Spinal cord (tissue), 10 donors: ENCODE data around the gene EPHA5. TPM values are rescaled to one million over a fixed set of nuclear protein-coding genes. Genes with fewer than 3 reads are reported as not detected.

Source experiments
- DNase-seq, 6 donors: peaks; one replicate each; pipeline versions ENCODE4 v3.0.0 to v3.0.0-alpha.2; 2013 to 2015; ENCODE audit warnings: low spot score in 6 of 6, low read depth in 4 of 6
- H3K27ac ChIP-seq: one replicate; pipeline ENCODE4 v1.5.1; 2013; ENCODE audit warnings: low read depth, low read length, control low read depth
- H3K27me3 ChIP-seq: one replicate; pipeline ENCODE4 v1.6.1; 2013; ENCODE audit warnings: low read length; ENCODE audit not compliant: control insufficient read depth, insufficient read depth
- H3K36me3 ChIP-seq: one replicate; pipeline ENCODE4 v1.6.1; 2013; ENCODE audit warnings: low read length; ENCODE audit not compliant: control insufficient read depth, insufficient read depth
- H3K4me1 ChIP-seq: one replicate; pipeline ENCODE4 v1.6.1; 2013; ENCODE audit warnings: low read length; ENCODE audit not compliant: control insufficient read depth, insufficient read depth
- H3K4me3 ChIP-seq: one replicate; pipeline ENCODE4 v1.5.1; 2013; ENCODE audit warnings: low read depth, low read length, control low read depth
- H3K9me3 ChIP-seq: one replicate; pipeline ENCODE4 v1.6.1; 2013; ENCODE audit warnings: low read length; ENCODE audit not compliant: control insufficient read depth, insufficient read depth
- WGBS: methylation state at CpG from one replicate; pipeline ENCODE4 v1.1.5; 2013; ENCODE audit warnings: missing lambda C conversion rate; ENCODE audit not compliant: insufficient coverage; 5-methylcytosine and 5-hydroxymethylcytosine counted together
- polyA plus RNA-seq, 2 donors: library from polyadenylated mRNA; unstranded; fragments of 120-200 nt; gene quantifications; one replicate each; pipeline ENCODE4 v1.2.1, GENCODE V29; 2013; ENCODE audit not compliant: insufficient read length in 2 of 2
- total RNA-seq, 2 donors: library from RNA; depleted of rRNA in 1 of 2; stranded (reverse); fragments of 120-200 nt in 1 of 2; fragments of >200 nt in 1 of 2; gene quantifications; one replicate each; pipeline versions ENCODE4 v1.2.3 to v1.2.4, GENCODE V29; 2013 to 2014
- donor health status: healthy.

The EPHA5 gene
- total and polyA plus RNA-seq, 4 donors = 14.1 to 35.4 (median 21.6) TPM

GRCh38 chr4:65407483-65407882 lies 262.8 kb downstream of the EPHA5 start:
- DNase-seq = no peak
- H3K27me3 ChIP-seq = no peaks in the 10 kb centered on the region
- no peaks in the 10 kb centered on the region for H3K36me3 ChIP-seq
- WGBS = no CpG with 5 or more reads among the region's 4 CpGs
- no peak overlapping the region for H3K27ac ChIP-seq
- no peaks in the 10 kb centered on the region for H3K9me3 ChIP-seq
- H3K4me1 ChIP-seq = no peaks in the 10 kb centered on the region
- H3K4me3 ChIP-seq = no peak overlapping the region

GRCh38 chr4:65401083-65401482 lies 269.2 kb downstream of the EPHA5 start:
- Histone ChIP-seq H3K27ac (no peak overlapping the region), H3K27me3 (no peaks in the 10 kb centered on the region), H3K4me1 (no peaks in the 10 kb centered on the region), H3K4me3 (no peak overlapping the region), H3K9me3 (no peaks in the 10 kb centered on the region), H3K36me3 (no peaks in the 10 kb centered on the region)
- DNase-seq = no peak

- Histone ChIP-seq H3K36me3 (no peaks in the 10 kb centered on the region), H3K27me3 (no peaks in the 10 kb centered on the region), H3K4me1 (no peaks in the 10 kb centered on the region), H3K27ac (no peak overlapping the region), H3K9me3 (peaks cover 3% of the 10 kb centered on the region), H3K4me3 (no peak overlapping the region)
- DNase-seq = peak in 1 of 6 donors; percentile 26
- 76% methylated on average over 4 of the region's 4 CpGs for WGBS
Observed at GRCh38 chr4:65399084-65399483, 271.2 kb downstream of the EPHA5 start.

GRCh38 chr4:65393078-65393477 lies 277.2 kb downstream of the EPHA5 start:
- Histone ChIP-seq H3K27me3 (no peaks in the 10 kb centered on the region), H3K36me3 (no peaks in the 10 kb centered on the region), H3K4me3 (no peak overlapping the region), H3K27ac (no peak overlapping the region), H3K4me1 (no peaks in the 10 kb centered on the region), H3K9me3 (peaks cover 3% of the 10 kb centered on the region)
- DNase-seq = no peak
- no CpG with 5 or more reads among the region's 1 CpG for WGBS

- Histone ChIP-seq H3K27me3 (no peaks in the 10 kb centered on the region), H3K27ac (no peak overlapping the region), H3K4me3 (no peak overlapping the region), H3K36me3 (no peaks in the 10 kb centered on the region), H3K9me3 (peaks cover 3% of the 10 kb centered on the region), H3K4me1 (no peaks in the 10 kb centered on the region)
- no CpG with 5 or more reads among the region's 2 CpGs for WGBS
- no peak for DNase-seq
Observed at GRCh38 chr4:65392488-65392887, 277.8 kb downstream of the EPHA5 start.

GRCh38 chr4:65391814-65392213 lies 278.5 kb downstream of the EPHA5 start:
- H3K27me3 ChIP-seq = no peaks in the 10 kb centered on the region
- no peaks in the 10 kb centered on the region for H3K4me1 ChIP-seq
- H3K27ac ChIP-seq = no peak overlapping the region
- no peaks in the 10 kb centered on the region for H3K36me3 ChIP-seq
- no peak for DNase-seq
- H3K4me3 ChIP-seq = no peak overlapping the region
- peaks cover 3% of the 10 kb centered on the region for H3K9me3 ChIP-seq
- WGBS = no CpG with 5 or more reads among the region's 2 CpGs

GRCh38 chr4:65391382-65391781 lies 278.9 kb downstream of the EPHA5 start:
- DNase-seq = no peak
- H3K9me3 ChIP-seq = peaks cover 3% of the 10 kb centered on the region
- no peak overlapping the region for H3K27ac ChIP-seq
- H3K4me3 ChIP-seq = no peak overlapping the region
- no peaks in the 10 kb centered on the region for H3K4me1 ChIP-seq
- no peaks in the 10 kb centered on the region for H3K36me3 ChIP-seq
- 71% methylated on average over 1 of the region's 1 CpG for WGBS
- no peaks in the 10 kb centered on the region for H3K27me3 ChIP-seq

GRCh38 chr4:65386927-65387326 lies 283.4 kb downstream of the EPHA5 start:
- DNase-seq = no peak
- WGBS = 95% methylated on average over 4 of the region's 5 CpGs
- no peaks in the 10 kb centered on the region for H3K9me3 ChIP-seq
- H3K4me1 ChIP-seq = no peaks in the 10 kb centered on the region
- H3K36me3 ChIP-seq = no peaks in the 10 kb centered on the region
- no peaks in the 10 kb centered on the region for H3K27me3 ChIP-seq
- H3K27ac ChIP-seq = no peak overlapping the region
- no peak overlapping the region for H3K4me3 ChIP-seq

GRCh38 chr4:65383589-65384305 lies 286.5 kb downstream of the EPHA5 start:
- Histone ChIP-seq H3K27me3 (no peaks in the 10 kb centered on the region), H3K4me1 (no peaks in the 10 kb centered on the region), H3K9me3 (no peaks in the 10 kb centered on the region), H3K27ac (no peak overlapping the region), H3K36me3 (no peaks in the 10 kb centered on the region), H3K4me3 (no peak overlapping the region)
- no peak for DNase-seq
- 85% methylated on average over 2 of the region's 6 CpGs for WGBS

- Histone ChIP-seq H3K27me3 (no peaks in the 10 kb centered on the region), H3K9me3 (no peaks in the 10 kb centered on the region), H3K4me1 (no peaks in the 10 kb centered on the region), H3K27ac (no peak overlapping the region), H3K36me3 (no peaks in the 10 kb centered on the region), H3K4me3 (no peak overlapping the region)
- DNase-seq = no peak
- no CpG with 5 or more reads among the region's 1 CpG for WGBS
Observed at GRCh38 chr4:65381648-65382047, 288.6 kb downstream of the EPHA5 start.
